NT2/D1 (cell line): ENCODE data around the gene DPPA5.
"Not testable (repeated sequence)": the region's sequence is repeated elsewhere in the genome, so short reads cannot be mapped to it uniquely, and the experiment has no call there.

Experiments used
- DNase-seq: peaks from one replicate; pipeline ENCODE4 v3.0.0-alpha.2; 2011; ENCODE audit warnings: low read depth, low spot score
- H3K27me3 ChIP-seq: 2 replicates; pipeline ENCODE4 v1.6.0; 2011; ENCODE audit warnings: mild to moderate bottlenecking; ENCODE audit not compliant: insufficient read length, insufficient read depth
- H3K36me3 ChIP-seq: 2 replicates; pipeline ENCODE4 v1.6.1; 2011; ENCODE audit warnings: mild to moderate bottlenecking, low read length, mixed read lengths; ENCODE audit not compliant: insufficient read depth, insufficient read length
- H3K4me1 ChIP-seq: 2 replicates; pipeline ENCODE4 v1.5.1; 2011; ENCODE audit not compliant: insufficient read depth, insufficient read length
- H3K4me3 ChIP-seq: 2 replicates; pipeline ENCODE4 v1.5.1; 2011; ENCODE audit warnings: low read depth; ENCODE audit not compliant: insufficient read length
- H3K9ac ChIP-seq: 2 replicates; pipeline ENCODE4 v1.6.0; 2011; ENCODE audit warnings: low read depth; ENCODE audit not compliant: insufficient read length
- H3K9me3 ChIP-seq: 2 replicates; pipeline ENCODE4 v1.5.1; 2011; ENCODE audit warnings: mild to moderate bottlenecking, low read length; ENCODE audit not compliant: insufficient read depth
- SUZ12 ChIP-seq: IDR thresholded peaks from 2 replicates; pipeline ENCODE4 v1.6.1; 2011; ENCODE audit not compliant: insufficient read length, insufficient read depth; ENCODE audit errors: extremely low read depth
- YY1 ChIP-seq: IDR thresholded peaks from 2 replicates; pipeline ENCODE4 v1.6.1; 2011; ENCODE audit not compliant: insufficient read length, insufficient read depth
- ZNF274 ChIP-seq: IDR thresholded peaks from 2 replicates; pipeline ENCODE4 v1.6.1; 2011; ENCODE audit warnings: mild to moderate bottlenecking, low read depth, low read length

DPPA5 gene

DNA sequence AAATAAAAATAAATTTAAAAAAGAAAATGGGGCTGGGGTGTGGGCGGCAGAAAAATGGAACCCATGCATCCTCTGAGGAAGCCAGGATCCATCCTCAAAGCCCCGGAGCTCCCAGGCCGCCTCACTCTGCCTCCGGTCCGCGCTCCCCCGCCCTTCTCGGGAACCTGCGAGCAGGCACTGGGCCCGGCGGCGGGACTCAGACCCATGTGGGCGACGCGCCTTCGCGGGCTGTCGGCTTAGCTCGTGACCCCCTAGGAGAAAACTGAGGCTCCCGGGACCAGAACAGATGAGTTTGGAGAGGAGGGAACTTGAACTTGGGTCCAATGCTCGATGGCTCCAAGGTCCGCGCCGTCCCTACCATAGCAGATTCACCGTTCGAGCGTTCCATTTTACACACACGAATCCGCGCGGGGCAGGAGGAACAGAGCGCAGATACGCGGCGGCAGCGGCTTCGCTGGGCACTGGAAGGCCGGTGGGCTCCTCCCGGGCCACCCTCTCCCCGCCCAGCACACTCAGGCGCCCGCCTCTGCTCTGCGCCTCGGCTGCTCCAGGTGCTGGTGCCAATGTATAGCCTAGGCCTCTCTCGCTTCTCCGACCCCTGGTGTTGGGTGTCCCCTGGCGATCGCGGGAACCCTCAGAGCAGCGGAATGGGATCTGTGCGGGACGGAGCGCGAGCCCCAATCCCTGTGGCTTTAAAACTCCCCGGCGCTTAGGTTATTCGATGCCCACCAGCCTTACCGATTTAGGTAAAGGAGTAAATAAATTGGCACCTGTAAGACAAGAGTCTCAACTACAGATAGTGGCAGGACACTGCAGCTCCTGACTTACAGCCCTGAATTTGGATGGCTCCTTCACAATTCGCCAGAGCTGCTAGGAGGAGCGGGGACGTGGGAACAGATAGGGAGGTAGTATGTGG is 39.2 kb downstream of the DPPA5 start:
- H3K4me1 ChIP-seq = no peaks in the 10 kb centered on the region
- peaks cover 23% of the 10 kb centered on the region for H3K9me3 ChIP-seq
- H3K9ac ChIP-seq = no peak overlapping the region
- no peak for DNase-seq
- TF ChIP-seq SUZ12 = no peak
- no peak for TF ChIP-seq YY1
- no peak for TF ChIP-seq ZNF274
- H3K36me3 ChIP-seq = no peaks in the 10 kb centered on the region
- no peaks in the 10 kb centered on the region for H3K27me3 ChIP-seq
- no peak overlapping the region for H3K4me3 ChIP-seq

GRCh38 chr6:73310503-73310845 is 43.6 kb downstream of the DPPA5 start:
- not testable (repeated sequence) for DNase-seq, H3K27me3 ChIP-seq, H3K4me1 ChIP-seq, H3K36me3 ChIP-seq, H3K9me3 ChIP-seq, H3K9ac ChIP-seq
- H3K4me3 ChIP-seq = peak overlapping the region; percentile 70

DNA sequence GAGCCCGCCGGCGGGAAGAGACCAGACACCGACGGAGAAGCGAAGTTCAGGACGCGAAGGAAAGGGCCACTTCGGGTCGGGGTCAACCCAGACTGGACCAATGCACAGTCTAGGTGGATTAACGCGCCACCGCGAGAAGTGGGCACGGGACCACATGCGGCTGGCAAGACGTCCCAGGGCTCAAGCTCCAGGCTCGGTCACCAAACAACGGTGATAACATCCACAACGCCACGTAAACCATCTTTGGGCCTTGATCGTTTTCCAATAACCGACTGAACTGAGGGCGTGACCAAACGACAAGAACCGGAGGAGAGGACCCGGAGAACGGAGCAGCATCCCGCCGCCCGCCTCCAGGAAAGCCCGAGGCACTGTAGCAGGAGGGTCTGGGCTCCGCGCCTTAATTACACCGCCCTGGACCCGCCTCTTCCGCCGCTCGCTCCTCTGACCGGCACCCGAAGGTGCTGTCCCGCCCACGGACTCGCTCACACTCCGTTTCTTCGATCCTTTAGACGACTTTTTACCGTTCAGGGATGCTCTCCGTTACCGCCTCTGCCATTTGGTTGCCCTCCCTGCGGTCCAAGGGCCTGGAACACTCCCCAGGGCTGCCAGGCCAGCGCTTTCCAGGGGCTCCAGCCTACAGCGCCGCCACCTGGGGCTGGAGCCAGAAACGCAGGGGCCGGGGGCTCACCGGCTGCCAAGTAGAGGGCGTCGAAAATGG is 44.1 kb downstream of the DPPA5 start:
- H3K9me3 ChIP-seq = no peaks in the 10 kb centered on the region
- no peak for DNase-seq
- peak overlapping the region; percentile 76 for H3K9ac ChIP-seq
- no peaks in the 10 kb centered on the region for H3K4me1 ChIP-seq
- H3K4me3 ChIP-seq = peak overlapping the region; percentile 70
- TF ChIP-seq YY1 (no peak), SUZ12 (no peak), ZNF274 (no peak)
- no peaks in the 10 kb centered on the region for H3K36me3 ChIP-seq
- no peaks in the 10 kb centered on the region for H3K27me3 ChIP-seq

- H3K27me3 ChIP-seq = no peaks in the 10 kb centered on the region
- no peaks in the 10 kb centered on the region for H3K4me1 ChIP-seq
- no peak for DNase-seq
- no peaks in the 10 kb centered on the region for H3K9me3 ChIP-seq
- no peak for TF ChIP-seq SUZ12
- no peak for TF ChIP-seq ZNF274
- no peak for TF ChIP-seq YY1
- no peaks in the 10 kb centered on the region for H3K36me3 ChIP-seq
- H3K4me3 ChIP-seq = peak overlapping the region; percentile 70
- H3K9ac ChIP-seq = peak overlapping the region; percentile 76
Measured at GRCh38 chr6:73309535-73309784, 44.6 kb downstream of the DPPA5 start.

- peak overlapping the region; percentile 70 for H3K4me3 ChIP-seq
- no peaks in the 10 kb centered on the region for H3K9me3 ChIP-seq
- peak overlapping the region; percentile 76 for H3K9ac ChIP-seq
Measured at GRCh38 chr6:73308712-73309534, 45.2 kb downstream of the DPPA5 start.

GRCh38 chr6:73303773-73304172 is 50.3 kb downstream of the DPPA5 start:
- not testable (repeated sequence) for H3K9me3 ChIP-seq

More at GRCh38 chr6:73308712-73309534, 45.2 kb downstream of the DPPA5 start:
- H3K4me1 ChIP-seq = no peaks in the 10 kb centered on the region
- no peak for DNase-seq
- H3K27me3 ChIP-seq = no peaks in the 10 kb centered on the region
- no peak for TF ChIP-seq SUZ12
- TF ChIP-seq YY1 = no peak
- no peak for TF ChIP-seq ZNF274
- no peaks in the 10 kb centered on the region for H3K36me3 ChIP-seq

More at GRCh38 chr6:73303773-73304172, 50.3 kb downstream of the DPPA5 start:
- H3K36me3 ChIP-seq, H3K4me3 ChIP-seq, H3K27me3 ChIP-seq, DNase-seq, H3K4me1 ChIP-seq, H3K9ac ChIP-seq: not testable (repeated sequence)
